SK-N-SH treated with all-trans-retinoic acid at 6 μM for 48 hours (cell line): Measurements from ENCODE around the gene POLR2H.
A peak's percentile ranks its signal among the peaks of the same experiment; 100 is the strongest.

Experiments used
- ATAC-seq: fragments of 200-7000 bp; cut with Tn5 transposase; 3 replicates; pipeline ENCODE4 v1.9.1; 2020; ENCODE audit warnings: mild to moderate bottlenecking, moderate library complexity
- ARNTL ChIP-seq: fragments of 450-650 bp; formaldehyde crosslinking; IDR thresholded peaks from 2 replicates; pipeline ENCODE4 v1.5.0; 2020; ENCODE audit warnings: low read depth, mild to moderate bottlenecking, moderate library complexity, borderline replicate concordance
- BACH2 ChIP-seq: fragments of 250-450 bp; sonication (Bioruptor Pico); IDR thresholded peaks from 2 replicates; pipeline ENCODE4 v1.9.0; 2021; ENCODE audit warnings: mild to moderate bottlenecking, borderline replicate concordance
- CREB5 ChIP-seq: fragments of 250-450 bp; sonication (Bioruptor Pico); IDR thresholded peaks from 2 replicates; pipeline ENCODE4 v1.5.1; 2020; ENCODE audit warnings: low read depth, mild to moderate bottlenecking, moderate library complexity
- CSDC2 ChIP-seq: fragments of 250-450 bp; sonication (Bioruptor Pico); IDR thresholded peaks from 2 replicates; pipeline ENCODE4 v1.5.0; 2020; ENCODE audit warnings: mild to moderate bottlenecking, moderate library complexity
- ESRRG ChIP-seq: fragments of 250-450 bp; sonication (Bioruptor Pico); IDR thresholded peaks from 2 replicates; pipeline ENCODE4 v1.6.1; 2021; ENCODE audit warnings: mild to moderate bottlenecking
- ISL1 ChIP-seq: fragments of 250-450 bp; sonication (Bioruptor Pico); IDR thresholded peaks from 2 replicates; pipeline ENCODE4 v2.1.2; 2022; ENCODE audit warnings: mild to moderate bottlenecking, moderate library complexity
- OSR1 ChIP-seq: fragments of 250-450 bp; sonication (Bioruptor Pico); IDR thresholded peaks from 2 replicates; pipeline ENCODE4 v1.8.0; 2022; ENCODE audit warnings: moderate library complexity, mild to moderate bottlenecking, inconsistent platforms
- PATZ1 ChIP-seq: fragments of 250-450 bp; sonication (Bioruptor Pico); IDR thresholded peaks from 2 replicates; pipeline ENCODE4 v1.8.0; 2020; ENCODE audit warnings: mild to moderate bottlenecking, moderate library complexity, borderline replicate concordance
- PPARA ChIP-seq: fragments of 250-450 bp; sonication (Bioruptor Pico); IDR thresholded peaks from 2 replicates; pipeline ENCODE4 v1.5.0; 2020; ENCODE audit warnings: mild to moderate bottlenecking, borderline replicate concordance
- RARB ChIP-seq: fragments of 250-450 bp; sonication (Bioruptor Pico); IDR thresholded peaks from 2 replicates; pipeline ENCODE4 v1.8.0; 2021; ENCODE audit warnings: mild to moderate bottlenecking, moderate library complexity
- SNAI2 ChIP-seq: fragments of 250-450 bp; sonication (Bioruptor Pico); IDR thresholded peaks from 2 replicates; pipeline ENCODE4 v1.5.0; 2020; ENCODE audit warnings: mild to moderate bottlenecking, moderate library complexity
- TCF4 ChIP-seq: fragments of 250-450 bp; sonication (Bioruptor Pico); IDR thresholded peaks from 2 replicates; pipeline ENCODE4 v1.8.0; 2021; ENCODE audit warnings: mild to moderate bottlenecking, moderate library complexity, borderline replicate concordance
- TOX ChIP-seq: fragments of 250-450 bp; sonication (Bioruptor Pico); IDR thresholded peaks from 2 replicates; pipeline ENCODE4 v1.8.0; 2021; ENCODE audit warnings: mild to moderate bottlenecking, moderate library complexity, borderline replicate concordance
- TSHZ2 ChIP-seq: fragments of 250-450 bp; sonication (Bioruptor Pico); IDR thresholded peaks from 2 replicates; pipeline ENCODE4 v1.5.0; 2020; ENCODE audit warnings: mild to moderate bottlenecking, moderate library complexity
- ZC3H10 ChIP-seq: fragments of 250-450 bp; sonication (Bioruptor Pico); IDR thresholded peaks from 2 replicates; pipeline ENCODE4 v1.5.1; 2021; ENCODE audit warnings: mild to moderate bottlenecking, moderate library complexity
- ZFP3 ChIP-seq: fragments of 250-450 bp; sonication (Bioruptor Pico); IDR thresholded peaks from 2 replicates; pipeline ENCODE4 v1.5.0; 2020; ENCODE audit warnings: mild to moderate bottlenecking, moderate library complexity
- ZFP30 ChIP-seq: fragments of 450-650 bp; formaldehyde crosslinking; IDR thresholded peaks from 2 replicates; pipeline ENCODE4 v1.5.0; 2022; ENCODE audit warnings: mild to moderate bottlenecking, moderate library complexity
- ZNF565 ChIP-seq: fragments of 450-650 bp; formaldehyde crosslinking; conservative IDR thresholded peaks from 2 replicates; pipeline ENCODE4 v1.5.0; 2020; ENCODE audit warnings: low read depth, mild to moderate bottlenecking, moderate library complexity
- ZNF70 ChIP-seq: fragments of 450-650 bp; formaldehyde crosslinking; IDR thresholded peaks from 2 replicates; pipeline ENCODE4 v1.5.0; 2020; ENCODE audit warnings: mild to moderate bottlenecking, moderate library complexity
- ZNF8 ChIP-seq: fragments of 450-650 bp; formaldehyde crosslinking; IDR thresholded peaks from 2 replicates; pipeline ENCODE4 v1.5.0; 2020; ENCODE audit warnings: mild to moderate bottlenecking, moderate library complexity

POLR2H gene

GRCh38 chr3:184371570-184372018, 10.1 kb downstream of the POLR2H start:
- no peak for TF ChIP-seq CSDC2 (CRISPR knock-in tag)
- no peak for TF ChIP-seq ZFP30 (CRISPR knock-in tag)
- TF ChIP-seq TCF4 (CRISPR knock-in tag) = no peak
- TF ChIP-seq PPARA = no peak
- no peak for TF ChIP-seq ZNF565 (CRISPR knock-in tag)
- no peak for TF ChIP-seq OSR1 (CRISPR knock-in tag)
- TF ChIP-seq CREB5 (CRISPR knock-in tag) = no peak
- no peak for TF ChIP-seq RARB
- TF ChIP-seq ESRRG (CRISPR knock-in tag) = no peak
- no peak for TF ChIP-seq TSHZ2
- TF ChIP-seq ZNF8 = no peak
- TF ChIP-seq ZFP3 (CRISPR knock-in tag) = no peak
- no peak for TF ChIP-seq ISL1 (CRISPR knock-in tag)
- TF ChIP-seq TOX (CRISPR knock-in tag) = no peak
- no peak for TF ChIP-seq SNAI2 (CRISPR knock-in tag)
- no peak for TF ChIP-seq ZNF70 (CRISPR knock-in tag)
- TF ChIP-seq PATZ1 (CRISPR knock-in tag) = no peak
- no peak for TF ChIP-seq ZC3H10 (CRISPR knock-in tag)
- TF ChIP-seq ARNTL (CRISPR knock-in tag) = no peak
- no peak for TF ChIP-seq BACH2
- peak; percentile 93 for ATAC-seq

GRCh38 chr3:184372296-184372821, 10.8 kb downstream of the POLR2H start:
- no peak for ATAC-seq
- no peak for TF ChIP-seq TCF4 (CRISPR knock-in tag)
- no peak for TF ChIP-seq SNAI2 (CRISPR knock-in tag)
- no peak for TF ChIP-seq ZFP3 (CRISPR knock-in tag)
- TF ChIP-seq ARNTL (CRISPR knock-in tag) = no peak
- no peak for TF ChIP-seq TSHZ2
- TF ChIP-seq ESRRG (CRISPR knock-in tag) = no peak
- TF ChIP-seq, all 23 proteins: peak for 0

GRCh38 chr3:184372911-184373310, 11.4 kb downstream of the POLR2H start:
- no peak for TF ChIP-seq TSHZ2
- no peak for TF ChIP-seq TCF4 (CRISPR knock-in tag)
- TF ChIP-seq, all 23 proteins: peak for 0
- no peak for ATAC-seq
